Panc1 (cell line): ENCODE measurements around the gene FHIT. TPM values are rescaled to one million over a fixed set of nuclear protein-coding genes. Genes with fewer than 3 reads are reported as not detected.

Source experiments
- ATAC-seq: fragments of 200-7000 bp; cut with Tn5 transposase; 2 replicates; pipeline ENCODE4 v1.9.1; 2020; ENCODE audit warnings: mild to moderate bottlenecking, moderate library complexity
- BruUV-seq: library from RNA; stranded (reverse); fragments of 400-500 nt; replicated peaks from 2 replicates; lab custom pipeline; 2021; lab: Mats Ljungman, UMichigan
- CTCF ChIA-PET: fragments of 300-600 bp; sonication (Branson Sonifier 250); formaldehyde crosslinking; loops from one replicate; lab custom pipeline; 2022; ENCODE audit warnings: antibody characterized with exemption; lab: Charles Lee
- POLR2A ChIA-PET: fragments of 300-600 bp; sonication (Branson Sonifier 250); formaldehyde crosslinking; loops from one replicate; lab custom pipeline; 2022; ENCODE audit warnings: antibody characterized with exemption; lab: Charles Lee
- DNase-seq: peaks from one replicate; pipeline ENCODE4 v3.0.0-alpha.2; 2010; ENCODE audit warnings: low read depth, low spot score
- H3K27ac ChIP-seq: 2 replicates; pipeline ENCODE4 v1.5.1; 2011; ENCODE audit warnings: mild to moderate bottlenecking, low read length, inconsistent platforms
- H3K27me3 ChIP-seq: fragments of 200-500 bp; sonication (Bioruptor generic); 2 replicates; pipeline ENCODE4 v1.6.0; 2014; ENCODE audit warnings: low read length, inconsistent platforms; ENCODE audit not compliant: control insufficient read depth, insufficient read depth
- H3K36me3 ChIP-seq: fragments of 200-500 bp; sonication (Bioruptor generic); 2 replicates; pipeline ENCODE4 v1.5.1; 2014; ENCODE audit warnings: inconsistent platforms, mild to moderate bottlenecking, low read length, moderate library complexity; ENCODE audit not compliant: control insufficient read depth, insufficient read depth
- H3K4me1 ChIP-seq: 2 replicates; pipeline ENCODE4 v1.5.1; 2011; ENCODE audit warnings: inconsistent platforms, mild to moderate bottlenecking, low read length, moderate library complexity; ENCODE audit not compliant: control insufficient read depth, insufficient read depth
- H3K4me3 ChIP-seq, 2 experiments: 2 replicates each; pipeline ENCODE4 v1.5.1; 2011 to 2012; ENCODE audit warnings: low read depth in 2 of 2, low read length in 2 of 2, mild to moderate bottlenecking in 2 of 2, inconsistent platforms in 1 of 2, moderate library complexity in 1 of 2
- H3K9me3 ChIP-seq: fragments of 200-500 bp; sonication (Bioruptor generic); 2 replicates; pipeline ENCODE4 v1.5.1; 2014; ENCODE audit warnings: low read depth, mild to moderate bottlenecking, inconsistent platforms, low read length, moderate library complexity; ENCODE audit not compliant: control insufficient read depth, insufficient read depth
- POLR2AphosphoS5 ChIP-seq: IDR thresholded peaks from 2 replicates; pipeline ENCODE4 v1.6.1; 2012; ENCODE audit warnings: mild to moderate bottlenecking, low read depth, low read length, moderate library complexity
- SIN3A ChIP-seq: IDR thresholded peaks from 2 replicates; pipeline ENCODE4 v1.6.1; 2012; ENCODE audit warnings: low read depth, mild to moderate bottlenecking, low read length, moderate library complexity, borderline replicate concordance; ENCODE audit not compliant: insufficient read depth
- TCF7L2 ChIP-seq: IDR thresholded peaks from 2 replicates; pipeline ENCODE4 v1.6.1; 2011; ENCODE audit warnings: mild to moderate bottlenecking, low read depth, low read length, inconsistent platforms
- in situ Hi-C: cut with HindIII; loops from 2 replicates; pipeline ENCODE4 v1.10.0; 2016; ENCODE audit warnings: low sequenced_read_pairs, low pct_unique_long_range_greater_than_20kb
- intact Hi-C: fragments of 100-400 bp; cut with micrococcal nuclease; formaldehyde crosslinking; loops from one replicate; pipeline ENCODE4 v1.10.0; 2022; ENCODE audit not compliant: unreplicated experiment
- total RNA-seq: library from RNA; stranded (reverse); gene quantifications from one replicate; pipeline ENCODE4 v1.2.1, GENCODE V29; 2021; ENCODE audit not compliant: unreplicated experiment
- TF ChIP-seq, protein P1 (sequence below): fragments of 450-650 bp; IDR thresholded peaks from 2 replicates; pipeline ENCODE4 v1.5.1; 2017; ENCODE audit warnings: mild to moderate bottlenecking
- TF ChIP-seq, protein P2 (sequence below), 2 experiments: IDR thresholded peaks; 2 replicates each; pipeline ENCODE4 v1.6.1; 2011 to 2012; ENCODE audit warnings: low read depth in 2 of 2, control low read depth in 1 of 2, low read length in 1 of 2, mild to moderate bottlenecking in 1 of 2, moderate library complexity in 1 of 2; ENCODE audit not compliant: insufficient read depth in 1 of 2

FHIT gene
- total RNA-seq, 1 experiment from 2014 or later, result 2.2 TPM

DNA sequence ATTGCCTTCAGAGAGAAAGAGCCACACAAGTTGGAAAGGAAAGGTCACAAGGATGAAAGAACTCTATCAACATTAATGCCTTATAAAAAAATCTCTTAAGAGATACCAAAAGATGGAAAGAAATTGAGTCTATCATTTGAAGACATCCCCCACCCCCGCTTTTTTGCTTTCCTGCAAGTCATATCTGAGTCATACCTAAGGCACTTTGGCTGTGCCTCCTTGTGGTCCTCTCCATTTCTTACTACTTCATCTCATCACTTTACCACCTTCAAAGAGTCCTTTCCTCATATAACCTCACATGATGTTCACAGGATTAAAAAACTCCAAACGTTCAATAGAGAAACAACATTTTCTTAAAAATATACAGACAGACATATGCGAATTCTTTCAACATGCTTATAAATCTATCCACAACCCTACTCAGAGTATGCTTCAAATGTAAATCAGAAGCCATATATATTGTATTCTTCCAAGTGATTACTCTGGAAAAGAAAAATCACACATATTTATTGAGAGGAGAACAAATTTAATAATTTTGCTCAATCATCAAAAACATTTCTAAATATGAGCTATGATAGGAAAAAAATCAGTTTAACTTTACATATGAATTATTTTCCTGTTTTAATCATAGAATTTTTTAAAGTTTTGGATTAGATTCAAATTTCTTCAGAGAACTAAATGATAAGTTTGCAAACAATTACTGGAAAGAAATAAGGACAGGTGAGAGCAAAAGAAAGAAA is 1197.6 kb downstream of the FHIT start:
- BruUV-seq, result no TSS peak
- H3K36me3 ChIP-seq, result no peaks in the 10 kb centered on the region
- intact Hi-C loops, result no loop called here

DNA sequence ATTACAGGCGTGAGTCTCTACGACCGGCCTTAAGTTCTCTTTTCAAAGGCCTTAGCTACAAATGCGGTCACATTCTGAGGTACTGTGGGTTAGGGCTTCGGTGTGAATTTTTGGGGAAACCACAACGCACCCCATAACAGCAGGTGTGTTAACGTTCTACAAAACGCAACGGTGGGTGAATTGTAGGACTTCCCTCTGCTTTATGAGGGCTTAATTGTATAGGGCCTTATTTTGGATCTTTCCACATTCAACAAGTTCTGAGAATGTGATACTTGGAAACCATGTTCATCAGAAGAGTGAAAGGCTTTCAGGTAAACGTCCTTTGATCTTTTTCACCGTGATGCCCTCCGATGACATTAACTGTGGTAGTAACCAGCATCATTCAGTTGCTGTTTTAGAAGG is 1202.8 kb downstream of the FHIT start:
- intact Hi-C loops (no loop called here), in situ Hi-C loops (no loop called here)
- ChIA-PET POLR2A (no interaction called here), CTCF (no interaction called here)
- ATAC-seq, result no peak
- H3K27me3 ChIP-seq, result no peaks in the 10 kb centered on the region
- no peak overlapping the region for H3K27ac ChIP-seq
- no peak for DNase-seq
- H3K4me3 ChIP-seq, result no peak overlapping the region
- no peaks in the 10 kb centered on the region for H3K4me1 ChIP-seq
- H3K9me3 ChIP-seq, result no peaks in the 10 kb centered on the region
- TF ChIP-seq POLR2AphosphoS5 (no peak), TCF7L2 (no peak), SIN3A (no peak)
- TF ChIP-seq, protein P1, sequence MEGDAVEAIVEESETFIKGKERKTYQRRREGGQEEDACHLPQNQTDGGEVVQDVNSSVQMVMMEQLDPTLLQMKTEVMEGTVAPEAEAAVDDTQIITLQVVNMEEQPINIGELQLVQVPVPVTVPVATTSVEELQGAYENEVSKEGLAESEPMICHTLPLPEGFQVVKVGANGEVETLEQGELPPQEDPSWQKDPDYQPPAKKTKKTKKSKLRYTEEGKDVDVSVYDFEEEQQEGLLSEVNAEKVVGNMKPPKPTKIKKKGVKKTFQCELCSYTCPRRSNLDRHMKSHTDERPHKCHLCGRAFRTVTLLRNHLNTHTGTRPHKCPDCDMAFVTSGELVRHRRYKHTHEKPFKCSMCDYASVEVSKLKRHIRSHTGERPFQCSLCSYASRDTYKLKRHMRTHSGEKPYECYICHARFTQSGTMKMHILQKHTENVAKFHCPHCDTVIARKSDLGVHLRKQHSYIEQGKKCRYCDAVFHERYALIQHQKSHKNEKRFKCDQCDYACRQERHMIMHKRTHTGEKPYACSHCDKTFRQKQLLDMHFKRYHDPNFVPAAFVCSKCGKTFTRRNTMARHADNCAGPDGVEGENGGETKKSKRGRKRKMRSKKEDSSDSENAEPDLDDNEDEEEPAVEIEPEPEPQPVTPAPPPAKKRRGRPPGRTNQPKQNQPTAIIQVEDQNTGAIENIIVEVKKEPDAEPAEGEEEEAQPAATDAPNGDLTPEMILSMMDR, result no peak
- TF ChIP-seq, protein P2, sequence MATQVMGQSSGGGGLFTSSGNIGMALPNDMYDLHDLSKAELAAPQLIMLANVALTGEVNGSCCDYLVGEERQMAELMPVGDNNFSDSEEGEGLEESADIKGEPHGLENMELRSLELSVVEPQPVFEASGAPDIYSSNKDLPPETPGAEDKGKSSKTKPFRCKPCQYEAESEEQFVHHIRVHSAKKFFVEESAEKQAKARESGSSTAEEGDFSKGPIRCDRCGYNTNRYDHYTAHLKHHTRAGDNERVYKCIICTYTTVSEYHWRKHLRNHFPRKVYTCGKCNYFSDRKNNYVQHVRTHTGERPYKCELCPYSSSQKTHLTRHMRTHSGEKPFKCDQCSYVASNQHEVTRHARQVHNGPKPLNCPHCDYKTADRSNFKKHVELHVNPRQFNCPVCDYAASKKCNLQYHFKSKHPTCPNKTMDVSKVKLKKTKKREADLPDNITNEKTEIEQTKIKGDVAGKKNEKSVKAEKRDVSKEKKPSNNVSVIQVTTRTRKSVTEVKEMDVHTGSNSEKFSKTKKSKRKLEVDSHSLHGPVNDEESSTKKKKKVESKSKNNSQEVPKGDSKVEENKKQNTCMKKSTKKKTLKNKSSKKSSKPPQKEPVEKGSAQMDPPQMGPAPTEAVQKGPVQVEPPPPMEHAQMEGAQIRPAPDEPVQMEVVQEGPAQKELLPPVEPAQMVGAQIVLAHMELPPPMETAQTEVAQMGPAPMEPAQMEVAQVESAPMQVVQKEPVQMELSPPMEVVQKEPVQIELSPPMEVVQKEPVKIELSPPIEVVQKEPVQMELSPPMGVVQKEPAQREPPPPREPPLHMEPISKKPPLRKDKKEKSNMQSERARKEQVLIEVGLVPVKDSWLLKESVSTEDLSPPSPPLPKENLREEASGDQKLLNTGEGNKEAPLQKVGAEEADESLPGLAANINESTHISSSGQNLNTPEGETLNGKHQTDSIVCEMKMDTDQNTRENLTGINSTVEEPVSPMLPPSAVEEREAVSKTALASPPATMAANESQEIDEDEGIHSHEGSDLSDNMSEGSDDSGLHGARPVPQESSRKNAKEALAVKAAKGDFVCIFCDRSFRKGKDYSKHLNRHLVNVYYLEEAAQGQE (IDR thresholded peaks at IDR 0.05; ENCODE audit: insufficient read depth in 1 of 2, low read depth in 2 of 2, low read length in 1 of 2), result no peak
- BruUV-seq, result no TSS peak
- H3K36me3 ChIP-seq, result no peaks in the 10 kb centered on the region

More for the DNA sequence above, 1197.6 kb downstream of the FHIT start:
- Histone ChIP-seq H3K4me1 (no peaks in the 10 kb centered on the region), H3K27ac (no peak overlapping the region), H3K4me3 (no peak overlapping the region), H3K27me3 (no peaks in the 10 kb centered on the region), H3K9me3 (no peaks in the 10 kb centered on the region)
- in situ Hi-C loops, result no loop called here
- DNase-seq (no peak), ATAC-seq (no peak)
- ChIA-PET CTCF (no interaction called here), POLR2A (no interaction called here)
- TF ChIP-seq, protein P2 (IDR thresholded peaks at IDR 0.05; ENCODE audit: insufficient read depth in 1 of 2, low read depth in 2 of 2, low read length in 1 of 2), result no peak
- TF ChIP-seq POLR2AphosphoS5, result no peak
- no peak for TF ChIP-seq TCF7L2
- no peak for TF ChIP-seq SIN3A
- TF ChIP-seq, protein P1, result no peak
